HepG2 (cell line): ENCODE measurements around the gene RIPOR3. TPM values are rescaled to one million over a fixed set of nuclear protein-coding genes. Genes with fewer than 3 reads are reported as not detected.

Experiments used
- ADNP ChIP-seq: sonication (generic); formaldehyde crosslinking; IDR thresholded peaks from 2 replicates; pipeline ENCODE4 v1.4.0; 2020; ENCODE audit warnings: missing genetic modification reagents
- AHR ChIP-seq: IDR thresholded peaks from 2 replicates; pipeline ENCODE4 v1.6.1; 2018; ENCODE audit warnings: missing genetic modification reagents, missing compliant biosample characterization
- AKAP8 ChIP-seq: sonication (generic); formaldehyde crosslinking; IDR thresholded peaks from 2 replicates; pipeline ENCODE4 v1.5.1; 2020; ENCODE audit warnings: mild to moderate bottlenecking, missing genetic modification reagents
- CBX2 ChIP-seq, 2 experiments: fragments of 200-600 bp in 1 of 2; sonication (generic); formaldehyde crosslinking in 1 of 2; IDR thresholded peaks; 2 replicates each; pipeline versions ENCODE4 v1.7.0 to v1.8.1; 2018 to 2022; ENCODE audit warnings: low read depth in 2 of 2, low read length in 1 of 2, mild to moderate bottlenecking in 1 of 2, missing genetic modification reagents in 1 of 2
- EEA1 ChIP-seq: sonication (generic); formaldehyde crosslinking; IDR thresholded peaks from 2 replicates; pipeline ENCODE4 v1.5.1; 2020; ENCODE audit warnings: mild to moderate bottlenecking, missing genetic modification reagents, borderline replicate concordance
- HOXA3 ChIP-seq: sonication (generic); formaldehyde crosslinking; IDR thresholded peaks from 2 replicates; pipeline ENCODE4 v1.5.0; 2020; ENCODE audit warnings: missing genetic modification reagents
- MEF2D ChIP-seq: sonication (generic); formaldehyde crosslinking; IDR thresholded peaks from 2 replicates; pipeline ENCODE4 v1.5.1; 2020; ENCODE audit warnings: mild to moderate bottlenecking, missing genetic modification reagents
- RBM39 ChIP-seq: fragments of 200-400 bp; formaldehyde crosslinking; IDR thresholded peaks from one replicate; pipeline ENCODE4 v1.6.1; 2018; ENCODE audit warnings: antibody characterized with exemption, mild to moderate bottlenecking, low read depth, low read length; ENCODE audit not compliant: poor library complexity, severe bottlenecking
- SKI ChIP-seq: fragments of 450-650 bp; IDR thresholded peaks from one replicate; pipeline ENCODE4 v1.6.1; 2018; ENCODE audit warnings: mild to moderate bottlenecking; ENCODE audit not compliant: partially characterized antibody
- SP5 ChIP-seq: IDR thresholded peaks from 2 replicates; pipeline ENCODE4 v1.6.1; 2016; ENCODE audit warnings: low read depth, borderline replicate concordance
- STAT5B ChIP-seq: sonication (generic); formaldehyde crosslinking; IDR thresholded peaks from 2 replicates; pipeline ENCODE4 v1.4.0; 2020; ENCODE audit warnings: missing genetic modification reagents
- TGIF2 ChIP-seq: IDR thresholded peaks from 2 replicates; pipeline ENCODE4 v1.6.1; 2016; ENCODE audit warnings: control low read depth, missing compliant biosample characterization
- WIZ ChIP-seq: sonication (generic); formaldehyde crosslinking; IDR thresholded peaks from 2 replicates; pipeline ENCODE4 v1.5.1; 2020; ENCODE audit warnings: mild to moderate bottlenecking, missing genetic modification reagents
- ZNF329 ChIP-seq: sonication (generic); formaldehyde crosslinking; IDR thresholded peaks from 2 replicates; pipeline ENCODE4 v1.9.0; 2021; ENCODE audit warnings: low read depth, mild to moderate bottlenecking, missing genetic modification reagents
- ZNF383 ChIP-seq: sonication (generic); formaldehyde crosslinking; IDR thresholded peaks from 2 replicates; pipeline ENCODE4 v1.4.0; 2020; ENCODE audit warnings: missing genetic modification reagents, mild to moderate bottlenecking, borderline replicate concordance
- ZNF724P ChIP-seq: sonication (generic); formaldehyde crosslinking; IDR thresholded peaks from 2 replicates; pipeline ENCODE4 v1.8.0; 2022; ENCODE audit warnings: missing genetic modification reagents, borderline replicate concordance
- ZNF879 ChIP-seq: sonication (generic); formaldehyde crosslinking; IDR thresholded peaks from 2 replicates; pipeline ENCODE4 v1.8.1; 2023; ENCODE audit warnings: missing genetic modification reagents
- polyA plus RNA-seq, 8 experiments: library from polyadenylated mRNA; depleted of rRNA in 3 of 8; stranded (reverse) in 7 of 8; unstranded in 1 of 8; fragments of >200 nt; fragmentation: Illumina TruSeq in 4 of 8; extraction: Trizol in 4 of 8; gene quantifications; 2 replicates each; pipeline versions ENCODE4 v1.2.1 to v1.2.3, GENCODE V29; 2011 to 2016; ENCODE audit warnings: low read depth in 4 of 8, missing spikeins in 1 of 8, mixed read lengths in 1 of 8; ENCODE audit not compliant: insufficient read depth in 1 of 8
- total RNA-seq, 5 experiments: library from RNA; depleted of rRNA; stranded (reverse); fragments of >200 nt; fragmentation: Illumina TruSeq; extraction: Trizol; gene quantifications; 2 replicates each; pipeline ENCODE4 v1.2.3, GENCODE V29; 2016; ENCODE audit warnings: low read depth in 1 of 5
- TF ChIP-seq, protein P1 (sequence below): IDR thresholded peaks from 2 replicates; pipeline ENCODE4 v1.6.1; 2016; ENCODE audit warnings: mild to moderate bottlenecking
- TF ChIP-seq, protein P2 (sequence below): sonication (generic); formaldehyde crosslinking; IDR thresholded peaks from 2 replicates; pipeline ENCODE4 v1.4.0; 2020; ENCODE audit warnings: missing genetic modification reagents
- TF ChIP-seq, protein P3 (sequence below): sonication (generic); formaldehyde crosslinking; IDR thresholded peaks from 2 replicates; pipeline ENCODE4 v1.5.1; 2020; ENCODE audit warnings: mild to moderate bottlenecking, moderate library complexity, missing genetic modification reagents

Gene RIPOR3
- total and polyA plus RNA-seq, 2 of the 13 experiments (the other 11 are each of a cell fraction or from before 2014, with no cell fraction given) = 0.18 TPM; not detected in 1

DNA sequence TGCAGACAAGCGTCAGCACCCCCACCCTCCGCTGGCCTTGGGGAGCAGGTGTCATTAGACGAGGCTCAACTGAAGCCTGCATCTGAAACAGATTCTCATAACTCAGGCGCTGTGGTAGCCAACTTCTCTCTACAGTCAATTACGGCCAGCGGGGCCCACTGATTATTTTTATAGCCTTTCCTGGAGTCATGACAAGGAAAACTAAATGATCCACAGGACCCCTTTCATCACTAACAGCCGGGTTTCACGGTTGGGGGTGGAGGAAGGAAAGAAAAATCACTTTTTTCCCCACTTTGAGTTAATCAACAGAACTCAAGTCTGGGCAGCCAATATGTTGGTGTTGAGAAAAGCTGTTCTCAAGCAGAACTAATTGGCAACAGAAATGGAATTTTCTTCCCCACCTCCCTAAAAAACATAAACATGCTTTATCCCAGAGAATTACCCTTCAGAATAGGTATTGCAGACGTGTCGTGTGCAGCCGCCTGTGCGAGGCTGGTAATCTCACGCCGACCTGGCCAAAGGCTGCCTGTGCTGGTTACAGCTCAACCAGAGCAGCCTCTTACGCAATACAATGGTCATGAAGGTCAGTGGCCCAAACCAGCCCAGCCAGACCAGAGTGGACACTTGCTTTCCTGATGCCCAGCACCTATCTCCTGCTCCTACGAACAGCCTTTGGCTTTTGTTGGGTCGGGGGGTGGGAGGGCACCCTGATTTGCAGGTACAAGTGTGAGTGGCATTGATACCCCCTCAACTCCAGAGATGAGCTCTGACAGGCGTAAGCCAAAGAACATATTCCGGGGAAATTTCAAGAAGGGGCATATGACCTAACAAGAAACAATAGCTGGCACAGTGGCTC lies 11.0 kb downstream of the RIPOR3 start (continued):
- TF ChIP-seq CBX2 (IDR thresholded peaks at IDR 0.05; ENCODE audit: low read depth, low read length) = no peak
- peak; percentile 96 for TF ChIP-seq CBX2 (CRISPR knock-in tag; IDR thresholded peaks at IDR 0.05; ENCODE audit: low read depth)
- TF ChIP-seq ZNF383 (CRISPR knock-in tag) = no peak
- TF ChIP-seq STAT5B (CRISPR knock-in tag) = no peak
- peak; percentile 35; the same call in 1 of the 2 replicates for TF ChIP-seq AHR (CRISPR knock-in tag)
- peak; percentile 87 for TF ChIP-seq SKI
- TF ChIP-seq, protein P1, sequence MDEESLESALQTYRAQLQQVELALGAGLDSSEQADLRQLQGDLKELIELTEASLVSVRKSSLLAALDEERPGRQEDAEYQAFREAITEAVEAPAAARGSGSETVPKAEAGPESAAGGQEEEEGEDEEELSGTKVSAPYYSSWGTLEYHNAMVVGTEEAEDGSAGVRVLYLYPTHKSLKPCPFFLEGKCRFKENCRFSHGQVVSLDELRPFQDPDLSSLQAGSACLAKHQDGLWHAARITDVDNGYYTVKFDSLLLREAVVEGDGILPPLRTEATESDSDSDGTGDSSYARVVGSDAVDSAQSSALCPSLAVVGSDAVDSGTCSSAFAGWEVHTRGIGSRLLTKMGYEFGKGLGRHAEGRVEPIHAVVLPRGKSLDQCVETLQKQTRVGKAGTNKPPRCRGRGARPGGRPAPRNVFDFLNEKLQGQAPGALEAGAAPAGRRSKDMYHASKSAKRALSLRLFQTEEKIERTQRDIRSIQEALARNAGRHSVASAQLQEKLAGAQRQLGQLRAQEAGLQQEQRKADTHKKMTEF = peak; percentile 91; the same call in 1 of the 2 replicates
- peak; percentile 71; the same call in 1 of the 2 replicates for TF ChIP-seq ZNF879 (CRISPR knock-in tag)
- peak; percentile 62; the same call in 1 of the 2 replicates for TF ChIP-seq ZNF724P (CRISPR knock-in tag)
- TF ChIP-seq SP5 (CRISPR knock-in tag) = peak; percentile 54; the same call in 1 of the 2 replicates
- TF ChIP-seq, protein P2, sequence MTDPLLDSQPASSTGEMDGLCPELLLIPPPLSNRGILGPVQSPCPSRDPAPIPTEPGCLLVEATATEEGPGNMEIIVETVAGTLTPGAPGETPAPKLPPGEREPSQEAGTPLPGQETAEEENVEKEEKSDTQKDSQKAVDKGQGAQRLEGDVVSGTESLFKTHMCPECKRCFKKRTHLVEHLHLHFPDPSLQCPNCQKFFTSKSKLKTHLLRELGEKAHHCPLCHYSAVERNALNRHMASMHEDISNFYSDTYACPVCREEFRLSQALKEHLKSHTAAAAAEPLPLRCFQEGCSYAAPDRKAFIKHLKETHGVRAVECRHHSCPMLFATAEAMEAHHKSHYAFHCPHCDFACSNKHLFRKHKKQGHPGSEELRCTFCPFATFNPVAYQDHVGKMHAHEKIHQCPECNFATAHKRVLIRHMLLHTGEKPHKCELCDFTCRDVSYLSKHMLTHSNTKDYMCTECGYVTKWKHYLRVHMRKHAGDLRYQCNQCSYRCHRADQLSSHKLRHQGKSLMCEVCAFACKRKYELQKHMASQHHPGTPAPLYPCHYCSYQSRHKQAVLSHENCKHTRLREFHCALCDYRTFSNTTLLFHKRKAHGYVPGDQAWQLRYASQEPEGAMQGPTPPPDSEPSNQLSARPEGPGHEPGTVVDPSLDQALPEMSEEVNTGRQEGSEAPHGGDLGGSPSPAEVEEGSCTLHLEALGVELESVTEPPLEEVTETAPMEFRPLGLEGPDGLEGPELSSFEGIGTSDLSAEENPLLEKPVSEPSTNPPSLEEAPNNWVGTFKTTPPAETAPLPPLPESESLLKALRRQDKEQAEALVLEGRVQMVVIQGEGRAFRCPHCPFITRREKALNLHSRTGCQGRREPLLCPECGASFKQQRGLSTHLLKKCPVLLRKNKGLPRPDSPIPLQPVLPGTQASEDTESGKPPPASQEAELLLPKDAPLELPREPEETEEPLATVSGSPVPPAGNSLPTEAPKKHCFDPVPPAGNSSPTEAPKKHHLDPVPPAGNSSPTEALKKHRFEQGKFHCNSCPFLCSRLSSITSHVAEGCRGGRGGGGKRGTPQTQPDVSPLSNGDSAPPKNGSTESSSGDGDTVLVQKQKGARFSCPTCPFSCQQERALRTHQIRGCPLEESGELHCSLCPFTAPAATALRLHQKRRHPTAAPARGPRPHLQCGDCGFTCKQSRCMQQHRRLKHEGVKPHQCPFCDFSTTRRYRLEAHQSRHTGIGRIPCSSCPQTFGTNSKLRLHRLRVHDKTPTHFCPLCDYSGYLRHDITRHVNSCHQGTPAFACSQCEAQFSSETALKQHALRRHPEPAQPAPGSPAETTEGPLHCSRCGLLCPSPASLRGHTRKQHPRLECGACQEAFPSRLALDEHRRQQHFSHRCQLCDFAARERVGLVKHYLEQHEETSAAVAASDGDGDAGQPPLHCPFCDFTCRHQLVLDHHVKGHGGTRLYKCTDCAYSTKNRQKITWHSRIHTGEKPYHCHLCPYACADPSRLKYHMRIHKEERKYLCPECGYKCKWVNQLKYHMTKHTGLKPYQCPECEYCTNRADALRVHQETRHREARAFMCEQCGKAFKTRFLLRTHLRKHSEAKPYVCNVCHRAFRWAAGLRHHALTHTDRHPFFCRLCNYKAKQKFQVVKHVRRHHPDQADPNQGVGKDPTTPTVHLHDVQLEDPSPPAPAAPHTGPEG (CRISPR knock-in tag) = peak; percentile 79; the same call in 1 of the 2 replicates
- no peak for TF ChIP-seq RBM39
- TF ChIP-seq EEA1 (CRISPR knock-in tag) = 0 out of 2 replicates have a peak, but pooled peaks have one; percentile 22
- TF ChIP-seq AKAP8 (CRISPR knock-in tag) = 0 out of 2 replicates have a peak, but pooled peaks have one; percentile 22
- 0 out of 2 replicates have a peak, but pooled peaks have one; percentile 12 for TF ChIP-seq TGIF2 (CRISPR knock-in tag)
- 0 out of 2 replicates have a peak, but pooled peaks have one; percentile 90 for TF ChIP-seq WIZ (CRISPR knock-in tag)
- 0 out of 2 replicates have a peak, but pooled peaks have one; percentile 13 for TF ChIP-seq ZNF329 (CRISPR knock-in tag)
- TF ChIP-seq MEF2D = peak; percentile 54
- TF ChIP-seq ADNP (CRISPR knock-in tag) = peak; percentile 91
- TF ChIP-seq, protein P3, sequence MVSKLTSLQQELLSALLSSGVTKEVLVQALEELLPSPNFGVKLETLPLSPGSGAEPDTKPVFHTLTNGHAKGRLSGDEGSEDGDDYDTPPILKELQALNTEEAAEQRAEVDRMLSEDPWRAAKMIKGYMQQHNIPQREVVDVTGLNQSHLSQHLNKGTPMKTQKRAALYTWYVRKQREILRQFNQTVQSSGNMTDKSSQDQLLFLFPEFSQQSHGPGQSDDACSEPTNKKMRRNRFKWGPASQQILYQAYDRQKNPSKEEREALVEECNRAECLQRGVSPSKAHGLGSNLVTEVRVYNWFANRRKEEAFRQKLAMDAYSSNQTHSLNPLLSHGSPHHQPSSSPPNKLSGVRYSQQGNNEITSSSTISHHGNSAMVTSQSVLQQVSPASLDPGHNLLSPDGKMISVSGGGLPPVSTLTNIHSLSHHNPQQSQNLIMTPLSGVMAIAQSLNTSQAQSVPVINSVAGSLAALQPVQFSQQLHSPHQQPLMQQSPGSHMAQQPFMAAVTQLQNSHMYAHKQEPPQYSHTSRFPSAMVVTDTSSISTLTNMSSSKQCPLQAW (CRISPR knock-in tag) = peak; percentile 79; the same call in 1 of the 2 replicates
- TF ChIP-seq HOXA3 (CRISPR knock-in tag) = peak; percentile 94
